Activated CD8-positive, alpha-beta memory T cell treated with anti-CD3 and anti-CD28 coated beads, Interleukin-2, amount 50 U/mL, for 48 hours (primary cell): ENCODE measurements around the gene MAP7.
"Not testable (repeated sequence)": the region's sequence is repeated elsewhere in the genome, so short reads cannot be mapped to it uniquely, and the experiment has no call there.

ENCODE experiments used
- DNase-seq: peaks from one replicate; pipeline ENCODE4 v3.0.0-alpha.2; 2020

Gene MAP7

GRCh38 chr6:136464874-136465273, 85.3 kb downstream of the MAP7 start:
- no peak for DNase-seq

- DNase-seq: no peak
Observed at GRCh38 chr6:136464148-136464547, 86.1 kb downstream of the MAP7 start.

GRCh38 chr6:136463743-136464142, 86.5 kb downstream of the MAP7 start:
- no peak for DNase-seq

GRCh38 chr6:136446579-136447187, 103.5 kb downstream of the MAP7 start:
- no peak for DNase-seq

GRCh38 chr6:136446145-136446544, 104.1 kb downstream of the MAP7 start:
- no peak for DNase-seq

GRCh38 chr6:136445063-136445462, 105.2 kb downstream of the MAP7 start:
- no peak for DNase-seq

GRCh38 chr6:136440203-136440602, 110.0 kb downstream of the MAP7 start:
- DNase-seq: no peak

- no peak for DNase-seq
Observed at GRCh38 chr6:136439514-136440190, 110.6 kb downstream of the MAP7 start.

- DNase-seq: no peak
Observed at GRCh38 chr6:136438441-136438840, 111.8 kb downstream of the MAP7 start.

- no peak for DNase-seq
Observed at GRCh38 chr6:136437246-136437645, 113.0 kb downstream of the MAP7 start.

- DNase-seq: no peak
Observed at GRCh38 chr6:136435101-136435500, 115.1 kb downstream of the MAP7 start.

GRCh38 chr6:136431306-136431705, 118.9 kb downstream of the MAP7 start:
- DNase-seq: not testable (repeated sequence)

GRCh38 chr6:136429264-136430065, 120.8 kb downstream of the MAP7 start:
- DNase-seq: no peak

- no peak for DNase-seq
Observed at GRCh38 chr6:136427378-136427717, 122.9 kb downstream of the MAP7 start.

GRCh38 chr6:136426627-136427377, 123.4 kb downstream of the MAP7 start:
- no peak for DNase-seq

GRCh38 chr6:136425793-136426192, 124.4 kb downstream of the MAP7 start:
- no peak for DNase-seq

- no peak for DNase-seq
Observed at GRCh38 chr6:136424901-136425300, 125.3 kb downstream of the MAP7 start.

- no peak for DNase-seq
Observed at GRCh38 chr6:136424450-136424849, 125.8 kb downstream of the MAP7 start.

- no peak for DNase-seq
Observed at GRCh38 chr6:136421537-136422158, 128.6 kb downstream of the MAP7 start.

GRCh38 chr6:136420853-136421252, 129.4 kb downstream of the MAP7 start:
- no peak for DNase-seq

- no peak for DNase-seq
Observed at GRCh38 chr6:136415351-136416007, 134.7 kb downstream of the MAP7 start.

GRCh38 chr6:136412410-136412809, 137.8 kb downstream of the MAP7 start:
- no peak for DNase-seq
